ENCODE results near the gene GBE1.

DNA sequence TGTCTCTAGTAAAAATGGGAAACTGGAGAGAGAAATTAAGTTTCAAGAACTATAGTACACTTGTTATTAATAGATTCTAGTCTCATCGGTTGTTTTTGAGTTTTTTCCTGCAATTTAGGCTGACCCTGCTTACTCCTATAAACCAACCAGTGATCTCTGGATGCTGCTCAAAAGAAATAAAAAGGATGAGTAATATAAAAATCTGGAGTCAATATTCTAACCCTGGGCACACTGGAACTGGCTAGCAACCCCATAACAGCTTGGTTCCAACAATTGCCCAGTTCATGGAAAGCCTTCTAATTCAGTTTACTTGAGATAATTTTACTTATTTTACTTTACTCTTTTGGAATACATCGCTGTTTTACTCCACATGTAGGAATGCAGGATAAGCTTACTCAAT, 211.6 kb downstream of the GBE1 start:
- TF ChIP-seq, protein P1, sequence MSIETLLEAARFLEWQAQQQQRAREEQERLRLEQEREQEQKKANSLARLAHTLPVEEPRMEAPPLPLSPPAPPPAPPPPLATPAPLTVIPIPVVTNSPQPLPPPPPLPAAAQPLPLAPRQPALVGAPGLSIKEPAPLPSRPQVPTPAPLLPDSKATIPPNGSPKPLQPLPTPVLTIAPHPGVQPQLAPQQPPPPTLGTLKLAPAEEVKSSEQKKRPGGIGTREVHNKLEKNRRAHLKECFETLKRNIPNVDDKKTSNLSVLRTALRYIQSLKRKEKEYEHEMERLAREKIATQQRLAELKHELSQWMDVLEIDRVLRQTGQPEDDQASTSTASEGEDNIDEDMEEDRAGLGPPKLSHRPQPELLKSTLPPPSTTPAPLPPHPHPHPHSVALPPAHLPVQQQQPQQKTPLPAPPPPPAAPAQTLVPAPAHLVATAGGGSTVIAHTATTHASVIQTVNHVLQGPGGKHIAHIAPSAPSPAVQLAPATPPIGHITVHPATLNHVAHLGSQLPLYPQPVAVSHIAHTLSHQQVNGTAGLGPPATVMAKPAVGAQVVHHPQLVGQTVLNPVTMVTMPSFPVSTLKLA (conservative IDR thresholded peaks at IDR 0.05): no peak
- no peak for TF ChIP-seq CCAR2 (IDR thresholded peaks at IDR 0.05; ENCODE audit: low read depth, low read length)
- no peak for TF ChIP-seq ZNF124 (CRISPR knock-in tag; IDR thresholded peaks at IDR 0.05)
- TF ChIP-seq, protein P2, sequence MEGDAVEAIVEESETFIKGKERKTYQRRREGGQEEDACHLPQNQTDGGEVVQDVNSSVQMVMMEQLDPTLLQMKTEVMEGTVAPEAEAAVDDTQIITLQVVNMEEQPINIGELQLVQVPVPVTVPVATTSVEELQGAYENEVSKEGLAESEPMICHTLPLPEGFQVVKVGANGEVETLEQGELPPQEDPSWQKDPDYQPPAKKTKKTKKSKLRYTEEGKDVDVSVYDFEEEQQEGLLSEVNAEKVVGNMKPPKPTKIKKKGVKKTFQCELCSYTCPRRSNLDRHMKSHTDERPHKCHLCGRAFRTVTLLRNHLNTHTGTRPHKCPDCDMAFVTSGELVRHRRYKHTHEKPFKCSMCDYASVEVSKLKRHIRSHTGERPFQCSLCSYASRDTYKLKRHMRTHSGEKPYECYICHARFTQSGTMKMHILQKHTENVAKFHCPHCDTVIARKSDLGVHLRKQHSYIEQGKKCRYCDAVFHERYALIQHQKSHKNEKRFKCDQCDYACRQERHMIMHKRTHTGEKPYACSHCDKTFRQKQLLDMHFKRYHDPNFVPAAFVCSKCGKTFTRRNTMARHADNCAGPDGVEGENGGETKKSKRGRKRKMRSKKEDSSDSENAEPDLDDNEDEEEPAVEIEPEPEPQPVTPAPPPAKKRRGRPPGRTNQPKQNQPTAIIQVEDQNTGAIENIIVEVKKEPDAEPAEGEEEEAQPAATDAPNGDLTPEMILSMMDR (IDR thresholded peaks at IDR 0.05 in 2 of 3, conservative IDR thresholded peaks at IDR 0.05 in 1 of 3; ENCODE audit: insufficient read depth in 2 of 3, low read depth in 1 of 3, low read length in 3 of 3): no peak
- TF ChIP-seq ZNF140 (CRISPR knock-in tag; IDR thresholded peaks at IDR 0.05): no peak
- TF ChIP-seq SP2 (IDR thresholded peaks at IDR 0.05; ENCODE audit: extremely low read depth, low read depth, low read length, poor library complexity, severe bottlenecking): no peak
- TF ChIP-seq, protein P3, sequence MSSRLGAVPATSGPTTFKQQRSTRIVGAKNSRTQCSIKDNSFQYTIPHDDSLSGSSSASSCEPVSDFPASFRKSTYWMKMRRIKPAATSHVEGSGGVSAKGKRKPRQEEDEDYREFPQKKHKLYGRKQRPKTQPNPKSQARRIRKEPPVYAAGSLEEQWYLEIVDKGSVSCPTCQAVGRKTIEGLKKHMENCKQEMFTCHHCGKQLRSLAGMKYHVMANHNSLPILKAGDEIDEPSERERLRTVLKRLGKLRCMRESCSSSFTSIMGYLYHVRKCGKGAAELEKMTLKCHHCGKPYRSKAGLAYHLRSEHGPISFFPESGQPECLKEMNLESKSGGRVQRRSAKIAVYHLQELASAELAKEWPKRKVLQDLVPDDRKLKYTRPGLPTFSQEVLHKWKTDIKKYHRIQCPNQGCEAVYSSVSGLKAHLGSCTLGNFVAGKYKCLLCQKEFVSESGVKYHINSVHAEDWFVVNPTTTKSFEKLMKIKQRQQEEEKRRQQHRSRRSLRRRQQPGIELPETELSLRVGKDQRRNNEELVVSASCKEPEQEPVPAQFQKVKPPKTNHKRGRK (tag; IDR thresholded peaks at IDR 0.05): no peak
- TF ChIP-seq JUNB (CRISPR knock-in tag; conservative IDR thresholded peaks at IDR 0.05): no peak
